Activated effector memory CD4-positive, alpha-beta T cell treated with Interleukin-2 at 50 U/mL for 16 hours (primary cell): ENCODE measurements around the gene RAB44.
A peak's percentile ranks its signal among the peaks of the same experiment; 100 is the strongest.
"Not testable (repeated sequence)": the region's sequence is repeated elsewhere in the genome, so short reads cannot be mapped to it uniquely, and the experiment has no call there.

Experiments used
- DNase-seq: peaks from one replicate; pipeline ENCODE4 v3.0.0-alpha.2; 2020

RAB44 gene

DNA sequence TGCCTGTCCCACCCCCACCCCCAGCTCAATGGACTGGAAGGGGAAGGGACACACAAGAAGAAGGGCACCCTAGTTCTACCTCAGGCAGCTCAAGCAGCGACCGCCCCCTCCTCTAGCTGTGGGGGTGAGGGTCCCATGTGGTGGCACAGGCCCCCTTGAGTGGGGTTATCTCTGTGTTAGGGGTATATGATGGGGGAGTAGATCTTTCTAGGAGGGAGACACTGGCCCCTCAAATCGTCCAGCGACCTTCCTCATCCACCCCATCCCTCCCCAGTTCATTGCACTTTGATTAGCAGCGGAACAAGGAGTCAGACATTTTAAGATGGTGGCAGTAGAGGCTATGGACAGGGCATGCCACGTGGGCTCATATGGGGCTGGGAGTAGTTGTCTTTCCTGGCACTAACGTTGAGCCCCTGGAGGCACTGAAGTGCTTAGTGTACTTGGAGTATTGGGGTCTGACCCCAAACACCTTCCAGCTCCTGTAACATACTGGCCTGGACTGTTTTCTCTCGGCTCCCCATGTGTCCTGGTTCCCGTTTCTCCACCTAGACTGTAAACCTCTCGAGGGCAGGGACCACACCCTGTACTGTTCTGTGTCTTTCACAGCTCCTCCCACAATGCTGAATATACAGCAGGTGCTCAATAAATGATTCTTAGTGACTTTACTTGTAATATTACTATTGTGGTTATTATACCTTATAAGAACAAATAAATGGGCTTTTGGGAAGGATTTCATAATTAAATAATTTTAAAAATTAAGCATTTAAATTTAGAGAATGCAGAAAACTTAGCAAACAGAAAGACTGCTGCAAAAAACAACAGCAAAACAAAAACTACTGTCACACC lies 10.7 kb upstream of the RAB44 start:
- no peak for DNase-seq

DNA sequence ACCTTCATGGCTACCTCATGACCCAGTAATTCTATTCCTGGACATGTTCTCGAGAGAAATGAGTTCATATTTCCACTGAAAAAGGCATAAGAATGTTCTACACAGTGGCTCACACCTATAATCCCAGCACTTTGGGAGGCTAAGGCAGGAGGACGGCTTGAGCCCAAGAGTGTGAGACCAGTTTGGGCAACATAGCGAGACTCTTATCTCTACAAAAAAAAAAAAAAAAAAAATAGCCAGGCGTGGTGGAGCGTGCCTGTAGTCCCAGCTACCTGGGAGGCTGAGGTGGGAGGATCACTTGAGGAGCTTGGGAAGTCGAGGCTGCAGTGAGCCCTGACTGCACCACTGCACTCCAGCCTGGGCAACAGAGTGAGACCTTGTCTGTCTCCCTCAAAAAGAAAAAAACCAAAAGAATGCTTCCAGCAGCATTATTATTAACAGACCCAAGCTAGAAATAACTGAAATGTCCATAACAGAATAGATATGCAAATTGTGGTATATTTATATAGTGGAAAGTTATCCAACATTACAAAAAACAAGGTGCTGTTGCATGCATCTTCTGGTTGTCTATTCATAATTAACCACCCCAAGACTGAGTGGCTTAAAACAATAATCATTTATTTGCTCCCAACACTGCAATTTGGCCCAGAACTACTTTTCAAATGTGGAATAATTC lies 9.4 kb upstream of the RAB44 start:
- no peak for DNase-seq

DNA sequence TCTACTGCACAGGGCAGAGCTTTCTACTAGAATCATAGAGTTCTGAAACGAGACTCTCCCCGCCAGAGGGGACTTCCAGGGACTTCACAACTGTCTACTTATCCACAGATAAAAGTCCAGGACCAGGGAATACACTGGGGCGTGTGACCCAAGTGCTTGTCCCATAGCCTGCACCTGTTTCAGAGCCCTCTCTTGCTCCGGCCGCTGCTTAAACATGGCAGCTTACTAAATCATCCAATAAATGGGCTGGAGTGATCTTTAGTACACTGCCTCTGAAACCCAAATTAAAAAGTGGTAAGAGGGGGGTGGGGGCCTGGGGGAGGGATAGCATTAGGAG lies 8.9 kb upstream of the RAB44 start:
- no peak for DNase-seq

DNA sequence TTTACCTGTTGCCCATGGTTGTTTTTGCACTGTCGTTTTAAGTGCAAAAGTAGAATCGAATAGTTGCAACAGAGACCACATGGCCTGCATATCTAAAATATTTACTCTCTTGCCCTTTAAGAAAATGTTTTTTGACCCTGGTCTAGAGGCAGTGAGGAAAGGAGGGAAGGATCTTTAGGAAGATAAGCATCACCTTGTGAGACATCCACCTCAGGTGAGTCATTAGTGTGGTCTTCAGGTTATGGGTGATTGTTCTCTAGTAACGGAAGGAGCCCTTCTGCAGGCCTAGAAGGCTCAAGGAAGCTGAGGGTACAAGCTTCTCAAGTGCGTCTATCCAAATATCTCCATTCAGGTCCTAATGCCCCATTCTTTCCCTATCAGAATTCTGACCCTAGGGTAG lies 6.6 kb upstream of the RAB44 start:
- DNase-seq: no peak

DNA sequence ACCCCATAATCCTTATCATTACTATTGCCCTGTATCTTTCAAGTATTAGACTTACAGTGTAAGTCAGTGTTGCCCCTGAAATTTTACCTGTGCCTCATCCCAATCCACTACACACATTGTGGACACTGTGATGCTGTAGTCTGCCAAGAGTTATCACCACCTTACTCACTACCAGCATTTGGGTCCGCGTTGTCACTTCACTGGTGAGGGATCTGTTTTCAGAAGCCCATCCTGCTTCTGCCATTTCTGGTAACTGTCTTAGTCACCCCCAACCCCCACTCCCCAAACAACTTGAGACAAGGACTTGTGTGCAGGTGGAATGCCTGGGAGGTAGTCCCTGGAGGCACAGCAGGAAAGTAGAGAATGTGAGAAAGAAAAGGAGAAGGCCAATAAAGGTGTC lies 6.0 kb upstream of the RAB44 start:
- DNase-seq: no peak

DNA sequence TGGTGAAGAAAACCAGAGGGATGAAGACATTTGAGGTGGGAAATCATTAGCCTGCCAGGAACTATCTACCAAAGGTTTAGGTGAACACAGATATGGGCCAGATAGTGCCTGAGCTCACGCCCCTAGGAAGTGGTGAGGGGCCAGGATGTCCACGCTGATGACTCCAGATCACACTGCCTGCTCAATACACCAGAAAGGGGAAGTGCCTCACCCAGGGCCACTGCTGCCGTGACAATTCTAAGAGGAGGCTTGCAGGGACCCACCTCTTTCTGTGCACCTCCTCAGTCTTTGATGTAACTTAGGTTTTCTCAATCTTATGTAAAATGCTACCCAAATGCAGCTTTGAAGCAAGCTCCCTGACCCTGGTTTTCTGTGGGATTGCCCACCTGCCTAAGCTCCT lies 5.4 kb upstream of the RAB44 start:
- DNase-seq: peak; percentile 53

DNA sequence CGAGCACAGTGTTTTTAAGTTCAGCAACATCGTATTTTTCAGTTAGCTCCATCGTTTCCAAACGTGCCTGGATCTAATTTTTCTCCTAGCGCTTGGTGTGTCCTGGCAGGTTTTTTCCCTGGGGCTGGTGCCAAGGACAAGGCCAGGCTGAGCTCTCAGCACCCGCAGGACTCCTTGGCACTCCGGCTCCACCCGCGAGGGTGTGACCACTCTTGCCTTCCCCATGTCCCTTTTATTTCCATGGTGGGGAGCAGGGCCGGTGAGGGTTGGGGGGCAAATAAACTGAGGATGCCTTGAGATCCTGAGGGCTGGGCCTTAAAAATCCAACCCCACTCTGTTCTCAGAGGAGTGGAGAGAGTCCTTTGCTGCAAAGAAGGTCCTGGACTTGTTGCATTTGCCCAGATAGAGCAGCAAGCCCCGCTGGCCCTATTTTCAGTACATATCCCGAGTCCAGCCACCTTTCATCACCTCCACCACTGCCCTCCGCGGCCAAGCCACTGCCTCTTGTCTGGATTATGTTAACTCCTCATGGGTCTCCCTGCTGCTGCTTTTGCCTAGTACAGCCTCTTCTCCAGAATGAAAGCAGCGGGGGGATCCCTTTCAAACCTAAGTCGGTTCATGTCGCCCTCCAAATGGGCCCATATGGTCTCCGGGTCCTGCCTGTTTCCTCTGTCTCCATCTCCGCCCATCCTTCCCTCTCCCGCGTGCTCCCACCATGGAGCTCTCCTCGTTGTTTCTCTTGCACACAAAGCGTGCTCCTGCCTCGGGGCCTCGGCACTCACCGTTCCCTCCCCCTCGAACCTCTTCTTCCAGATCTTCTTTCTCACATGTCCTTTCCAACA lies 4.5 kb upstream of the RAB44 start:
- DNase-seq: no peak

DNA sequence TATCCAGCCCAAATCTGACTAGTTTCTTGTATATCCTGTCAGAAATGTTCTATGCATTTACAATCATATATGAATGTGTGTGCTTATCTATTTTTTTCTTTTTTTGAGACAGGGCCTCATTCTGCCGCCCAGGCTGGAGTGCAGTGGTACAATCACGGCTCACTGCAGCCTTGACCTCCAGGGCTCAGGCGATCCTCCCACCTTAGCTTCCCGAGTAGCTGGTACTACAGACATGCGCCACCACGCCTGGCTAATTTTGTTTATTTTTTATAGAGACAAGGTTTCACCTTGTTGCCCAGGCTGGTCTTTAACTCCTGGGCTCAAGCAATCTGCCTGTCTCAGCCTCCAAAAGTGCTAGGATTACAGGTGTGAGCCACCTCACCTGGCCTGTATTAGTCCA lies 3.0 kb upstream of the RAB44 start:
- no peak for DNase-seq

DNA sequence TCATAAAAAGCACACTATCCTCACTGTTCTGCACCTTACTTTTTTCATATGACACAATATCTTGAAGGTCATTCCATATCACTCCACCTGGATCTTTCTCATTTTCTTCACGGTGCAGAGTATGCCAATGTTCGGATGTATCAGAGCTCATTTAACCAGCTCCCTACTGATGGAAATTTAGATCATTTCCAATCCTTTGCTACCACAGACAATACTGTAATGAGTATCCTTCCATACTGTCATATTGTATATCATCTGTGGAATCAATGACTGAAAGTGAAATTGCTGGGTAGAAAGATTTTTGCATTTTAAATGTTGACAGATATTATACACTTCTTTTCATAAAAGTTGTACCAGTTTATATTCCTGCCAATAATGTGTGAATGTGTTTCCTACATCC lies 2.2 kb upstream of the RAB44 start:
- DNase-seq: no peak

DNA sequence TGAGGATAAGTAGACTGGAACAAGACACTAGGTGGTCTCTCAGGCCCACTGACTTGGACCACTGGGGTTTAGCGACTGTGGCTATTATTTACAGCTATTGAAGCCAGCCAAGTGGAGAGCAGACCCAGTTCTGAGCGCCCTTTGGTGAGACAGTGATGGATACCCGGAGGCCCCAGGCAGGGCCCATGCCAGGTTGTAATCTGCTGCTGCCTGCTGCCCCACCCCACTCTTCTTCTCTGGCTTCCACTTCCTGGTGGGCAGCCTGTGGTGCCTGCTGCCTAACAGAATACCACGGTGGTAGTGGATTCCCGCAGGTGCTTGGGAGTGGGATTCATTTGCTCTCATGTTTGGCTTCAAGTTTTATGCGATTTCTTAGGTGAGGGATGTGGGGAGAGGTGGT lies 570 bp downstream of the RAB44 start:
- no peak for DNase-seq

DNA sequence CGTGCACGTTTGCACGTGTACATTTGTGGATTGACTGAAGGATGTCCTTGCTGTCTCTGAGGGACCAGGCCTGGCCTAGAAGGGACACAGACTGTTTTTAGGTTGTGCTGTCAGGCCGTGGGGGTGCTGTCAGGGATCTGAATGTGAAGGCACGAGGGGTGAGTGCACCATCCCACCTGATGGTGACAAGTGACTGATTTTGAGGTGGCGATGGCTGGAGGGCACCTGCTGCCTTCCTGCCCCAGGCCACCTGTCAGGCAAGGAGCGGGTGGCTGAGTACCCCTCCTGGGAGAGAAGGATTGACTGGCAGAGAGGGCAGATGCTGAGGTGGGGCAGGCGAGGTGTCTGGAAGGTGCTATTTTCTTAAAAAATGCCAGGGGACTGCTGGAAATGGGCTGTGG lies 1.2 kb downstream of the RAB44 start:
- DNase-seq: no peak

DNA sequence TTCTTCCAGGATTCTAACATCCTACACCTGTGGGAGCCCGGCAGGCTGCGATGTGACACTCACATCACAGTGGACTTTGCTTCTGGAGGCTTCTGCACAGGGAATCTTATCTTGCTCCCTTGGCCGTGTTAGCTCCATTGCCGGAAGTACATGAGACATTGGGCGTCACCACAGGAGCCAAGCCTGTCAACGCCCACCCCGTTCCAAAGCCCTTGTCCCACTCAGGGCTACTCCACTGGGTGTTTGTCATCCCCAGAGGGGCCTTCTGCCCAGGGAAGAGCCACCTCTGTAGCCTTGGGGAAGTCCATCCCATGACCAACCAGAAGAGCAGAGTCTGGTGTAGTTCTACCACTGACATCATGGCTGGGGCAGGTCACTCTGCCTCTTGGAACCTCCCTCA lies 1.7 kb downstream of the RAB44 start:
- no peak for DNase-seq

DNA sequence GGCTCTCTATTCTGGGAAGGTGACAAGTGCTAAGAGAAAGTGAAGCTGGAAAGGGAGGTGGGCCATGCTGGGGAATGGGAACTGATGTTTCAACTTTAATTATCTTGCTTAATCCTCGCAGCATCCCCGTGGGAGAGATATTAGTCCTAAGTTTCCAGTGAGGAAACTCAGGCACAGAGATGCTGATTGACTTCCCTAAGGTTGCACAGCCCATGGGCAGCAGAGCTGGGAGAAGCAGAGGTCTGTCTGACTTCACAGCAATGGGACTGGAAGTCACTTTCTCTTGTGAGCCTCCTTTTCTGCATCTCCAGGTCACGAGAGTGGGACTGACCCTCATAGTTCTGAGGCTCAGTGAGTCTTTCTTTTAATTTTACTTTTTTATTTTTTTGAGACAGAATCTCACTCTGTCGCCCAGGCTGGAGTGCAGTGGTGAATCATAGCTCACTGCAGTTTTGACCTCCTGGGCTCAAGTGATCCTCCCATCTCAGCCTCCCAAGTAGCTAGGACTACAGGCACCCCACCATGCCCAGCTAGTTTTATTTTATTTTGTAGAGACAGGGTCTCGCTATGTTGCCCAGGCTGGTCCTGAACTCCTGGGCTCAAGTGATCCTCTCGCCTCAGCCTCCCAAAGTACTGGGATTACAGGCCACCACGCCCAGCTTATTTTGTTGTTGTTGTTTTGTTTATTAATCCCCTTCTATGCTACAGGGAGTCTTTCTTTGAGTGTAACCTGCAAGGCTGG lies 2.6 kb downstream of the RAB44 start:
- no peak for DNase-seq

DNA sequence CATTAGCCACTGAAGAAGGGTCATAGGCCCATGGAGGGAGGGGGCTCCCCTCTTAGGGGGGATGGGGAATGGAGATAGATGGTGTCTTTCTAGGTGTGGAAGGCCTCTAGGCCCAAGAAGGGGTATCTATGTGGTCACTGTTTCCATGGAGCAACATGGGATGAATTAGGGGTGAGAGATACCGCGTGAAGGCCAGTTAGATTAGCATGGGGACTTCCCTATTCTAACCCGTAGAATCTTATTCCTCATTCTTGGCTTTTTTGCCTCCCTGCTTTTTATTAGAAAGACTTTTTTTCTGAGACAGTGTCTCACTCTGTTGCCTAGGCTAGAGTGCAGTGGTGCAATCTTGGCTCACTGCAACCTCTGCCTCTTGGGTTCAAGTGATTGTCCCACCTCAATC lies 3.2 kb downstream of the RAB44 start:
- DNase-seq: no peak

DNA sequence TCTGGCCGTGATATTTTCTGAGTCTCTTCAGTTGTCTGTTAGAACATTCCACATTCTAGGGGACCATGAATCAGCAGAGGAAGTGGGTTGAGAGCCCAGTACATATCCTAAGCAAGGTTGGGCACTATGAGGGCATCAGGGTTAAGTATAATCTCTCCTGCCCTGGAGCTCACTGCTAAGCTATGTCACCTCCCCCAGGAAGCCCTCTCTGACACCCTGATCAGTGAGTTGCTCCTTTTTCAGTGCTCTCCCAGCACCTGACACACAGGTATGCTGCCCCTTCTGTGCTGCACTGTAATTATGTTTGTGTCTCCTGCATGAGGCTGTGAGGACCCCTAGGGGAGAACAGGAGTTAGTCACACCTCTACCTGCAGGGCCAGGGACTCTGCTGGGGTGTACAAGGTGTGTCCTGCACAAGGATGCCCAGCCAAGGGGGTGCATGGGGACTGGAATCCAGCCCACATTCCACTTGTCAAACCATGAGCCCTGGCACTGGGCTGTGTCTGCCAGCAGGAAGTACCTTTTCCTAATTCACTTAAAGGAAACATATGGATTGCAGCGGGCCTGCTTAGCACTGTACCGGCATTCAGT lies 3.9 kb downstream of the RAB44 start:
- no peak for DNase-seq

DNA sequence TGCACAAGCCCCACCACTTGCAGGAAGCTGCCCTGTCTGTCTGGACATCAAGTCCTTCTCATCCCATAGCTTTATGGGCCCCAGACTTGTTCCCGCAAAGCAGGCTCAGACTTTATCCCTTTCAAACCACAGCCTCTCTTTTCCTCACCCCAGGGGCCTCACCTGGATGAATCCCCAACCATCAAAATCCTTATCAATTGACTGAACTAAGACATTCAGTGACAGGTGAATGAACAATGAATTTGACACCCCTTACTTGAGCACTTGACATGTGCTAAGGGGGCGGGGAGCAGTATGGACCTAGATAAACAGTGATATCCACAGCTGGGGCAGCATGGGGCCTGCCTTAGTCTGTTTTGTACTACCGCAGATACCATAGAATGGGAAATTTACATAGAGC lies 5.0 kb downstream of the RAB44 start:
- no peak for DNase-seq

DNA sequence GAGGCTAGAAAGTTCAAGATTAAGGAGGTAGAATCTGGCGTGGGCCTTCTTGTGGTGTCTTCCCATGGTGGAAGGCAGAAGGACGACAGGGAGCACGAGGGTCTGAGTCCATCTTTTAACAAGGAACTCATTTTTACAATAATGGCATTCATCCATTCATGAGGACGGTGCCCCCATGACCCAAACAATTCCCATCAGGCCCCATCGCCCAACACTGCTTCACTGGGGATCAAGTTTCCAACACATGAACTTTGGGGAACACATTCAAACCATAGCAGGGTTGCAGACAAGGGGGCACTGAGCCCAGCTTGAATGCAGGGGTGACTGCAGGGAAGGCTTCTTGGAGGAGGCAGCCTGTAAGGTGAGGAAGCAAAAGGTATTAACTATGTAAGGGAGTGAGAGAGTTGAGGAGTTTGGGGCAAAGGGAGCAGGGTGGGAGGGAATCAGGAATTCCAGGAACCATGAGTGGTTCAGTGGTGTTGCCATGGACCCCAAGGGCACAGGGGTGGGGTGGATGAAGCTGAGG lies 5.5 kb downstream of the RAB44 start:
- DNase-seq: no peak

DNA sequence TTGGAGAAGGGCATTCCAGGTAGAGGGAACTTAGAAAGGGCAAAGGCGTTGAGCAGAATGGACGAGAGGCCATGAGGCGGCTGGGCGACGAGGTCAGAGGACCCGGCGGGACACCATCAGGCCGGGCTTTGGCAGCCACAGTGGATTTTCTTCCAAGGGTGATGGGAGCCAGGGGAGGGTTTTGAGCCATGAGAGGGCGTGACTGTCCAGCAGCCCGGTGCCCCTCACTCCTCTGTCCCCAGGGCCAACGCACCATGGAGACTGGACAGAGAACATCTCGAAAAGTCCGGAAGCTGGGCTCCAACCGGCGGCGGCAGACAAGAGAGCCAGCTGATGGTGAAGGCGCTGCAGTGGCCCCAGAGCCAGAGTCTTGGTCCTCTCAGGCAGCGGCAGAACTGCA lies 6.4 kb downstream of the RAB44 start:
- no peak for DNase-seq

DNA sequence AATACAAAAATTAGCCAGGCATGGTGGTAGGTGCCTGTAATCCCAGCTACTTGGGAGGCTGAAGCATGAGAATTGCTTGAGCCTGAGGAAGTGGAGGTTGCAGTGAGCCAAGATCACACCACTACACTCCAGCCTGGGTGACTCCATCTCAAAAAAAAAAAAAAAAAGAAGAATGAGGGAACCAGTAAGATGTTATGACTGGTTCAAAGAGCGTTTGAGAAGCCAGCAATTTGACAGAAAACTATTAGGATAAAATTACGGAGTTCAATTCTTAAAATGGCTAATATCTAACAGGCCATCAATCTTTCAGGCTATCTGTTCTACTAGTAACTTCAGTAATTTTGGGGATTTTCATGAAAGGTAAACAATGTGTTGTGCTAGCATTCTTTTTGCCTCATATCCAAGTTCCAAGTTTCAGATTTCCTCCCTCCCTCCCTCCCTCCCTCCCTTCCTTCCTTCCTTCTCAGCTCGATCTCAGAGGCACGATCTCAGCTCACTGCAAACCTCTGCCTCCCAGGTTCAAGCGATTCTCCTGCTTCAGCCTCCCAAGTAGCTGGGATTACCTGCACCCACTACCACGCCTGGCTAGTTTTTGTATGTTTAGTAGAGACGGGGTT lies 7.4 kb downstream of the RAB44 start:
- not testable (repeated sequence) for DNase-seq

DNA sequence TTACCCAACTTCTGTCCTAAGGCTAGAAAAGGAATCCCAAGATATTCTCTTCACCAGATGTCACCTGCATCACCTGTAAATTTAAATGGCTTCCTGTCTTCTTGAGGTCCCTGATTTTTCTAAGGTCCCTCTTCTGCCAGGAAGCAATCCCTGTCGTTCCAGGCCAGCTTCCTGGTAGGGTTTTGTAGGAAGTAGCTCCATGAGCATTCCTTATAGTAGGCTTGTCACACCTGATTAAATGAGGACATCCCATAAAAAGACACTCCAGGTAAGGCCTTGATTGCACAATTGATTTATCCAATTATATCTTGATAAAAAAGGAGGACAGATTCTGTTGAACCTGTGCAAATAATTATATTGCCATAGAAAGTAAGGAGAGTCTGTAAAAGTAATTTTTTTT lies 8.7 kb downstream of the RAB44 start:
- DNase-seq: no peak

DNA sequence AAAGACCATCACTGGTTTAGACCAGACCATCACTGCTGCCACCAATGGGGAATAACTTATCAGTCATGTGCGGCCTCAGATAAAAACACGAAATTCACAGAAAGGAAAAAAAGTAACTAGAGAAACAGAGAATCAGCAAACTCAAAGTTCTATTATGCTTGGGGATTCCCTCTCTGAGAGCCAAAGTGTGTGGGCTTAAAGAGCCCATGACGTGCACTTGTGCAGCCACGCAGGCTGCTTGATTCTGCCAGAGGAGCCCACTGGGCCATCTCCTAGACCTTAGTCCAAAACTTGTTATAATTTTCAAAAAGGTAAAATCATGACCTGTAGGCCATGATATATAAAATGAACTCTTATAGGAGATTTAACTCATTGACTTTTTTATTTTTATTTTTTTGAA lies 15.2 kb downstream of the RAB44 start:
- DNase-seq: no peak

DNA sequence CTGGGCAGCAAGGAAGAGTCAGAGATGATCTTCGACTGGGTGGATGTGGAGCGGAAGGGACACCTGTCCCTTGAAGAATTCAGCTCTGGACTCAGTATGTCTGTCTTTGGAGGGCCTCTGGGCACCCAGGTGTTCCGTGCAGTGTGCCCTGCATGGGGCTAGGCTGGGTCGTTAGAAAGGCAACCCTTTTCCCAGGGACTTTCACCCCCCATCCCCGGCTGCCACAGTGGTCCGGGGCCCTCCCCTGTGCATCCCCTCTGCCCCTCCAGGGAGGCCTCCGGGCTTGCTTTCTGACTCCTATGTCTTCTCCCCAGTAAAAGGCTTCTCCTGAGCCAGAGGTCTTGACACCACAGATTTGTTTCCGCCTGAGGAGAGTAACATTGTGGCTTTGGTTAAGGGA lies 16.2 kb downstream of the RAB44 start:
- DNase-seq: no peak
